ENCODE results near the gene GRK4.

Gene GRK4

GRCh38 chr4:2927016-2927695, 36.2 kb upstream of the GRK4 start:
- Mint-ChIP-seq H3K4me3 (no peak overlapping the region), H3K9me3 (no peaks in the 10 kb centered on the region), H3K27ac (peak overlapping the region in 1 of 2 donors; percentile 76), H3K27me3 (no peaks in the 10 kb centered on the region), H3K4me1 (peaks cover 38% of the 10 kb centered on the region)
- DNase-seq (no peak), ATAC-seq (no peak)

- Mint-ChIP-seq H3K4me3 (no peak overlapping the region), H3K27ac (no peak overlapping the region), H3K9me3 (no peaks in the 10 kb centered on the region), H3K4me1 (peaks cover 38% of the 10 kb centered on the region), H3K27me3 (no peaks in the 10 kb centered on the region)
- DNase-seq (no peak), ATAC-seq (no peak)
These were observed 35.7 kb upstream of the GRK4 start for GRCh38 chr4:2927696-2928075.

- ATAC-seq (no peak), DNase-seq (no peak)
- Mint-ChIP-seq H3K9me3 (no peaks in the 10 kb centered on the region), H3K27me3 (no peaks in the 10 kb centered on the region), H3K4me1 (peaks cover 38% of the 10 kb centered on the region), H3K4me3 (no peak overlapping the region), H3K27ac (peak overlapping the region in 1 of 2 donors; percentile 71)
These were observed 34.9 kb upstream of the GRK4 start for GRCh38 chr4:2928242-2929176.

GRCh38 chr4:2929469-2929868, 33.9 kb upstream of the GRK4 start:
- DNase-seq: no peak
- no peak for ATAC-seq
- peaks cover 35% of the 10 kb centered on the region for H3K4me1 Mint-ChIP-seq
- no peak overlapping the region for H3K4me3 Mint-ChIP-seq
- H3K27ac Mint-ChIP-seq: peak overlapping the region in 1 of 2 donors; percentile 48
- H3K27me3 Mint-ChIP-seq: no peaks in the 10 kb centered on the region
- no peaks in the 10 kb centered on the region for H3K9me3 Mint-ChIP-seq

- Mint-ChIP-seq H3K9me3 (no peaks in the 10 kb centered on the region), H3K27ac (no peak overlapping the region), H3K4me3 (peak overlapping the region in 1 of 2 donors; percentile 13), H3K27me3 (no peaks in the 10 kb centered on the region), H3K4me1 (peaks cover 35% of the 10 kb centered on the region)
- DNase-seq (no peak), ATAC-seq (no peak)
These were observed 33.1 kb upstream of the GRK4 start for GRCh38 chr4:2930135-2930757.

- no peak for ATAC-seq
- Mint-ChIP-seq H3K27ac (peak overlapping the region; percentile 59 to 72), H3K4me1 (peaks cover 42% of the 10 kb centered on the region), H3K4me3 (peak overlapping the region in 1 of 2 donors; percentile 93), H3K27me3 (no peaks in the 10 kb centered on the region), H3K9me3 (no peaks in the 10 kb centered on the region)
- no peak for DNase-seq
These were observed 32.4 kb upstream of the GRK4 start for GRCh38 chr4:2930758-2931511.

GRCh38 chr4:2931512-2932301, 31.7 kb upstream of the GRK4 start:
- H3K4me1 Mint-ChIP-seq: peaks cover 50% of the 10 kb centered on the region
- H3K4me3 Mint-ChIP-seq: peak overlapping the region; percentile 90 to 93
- H3K27me3 Mint-ChIP-seq: no peaks in the 10 kb centered on the region
- H3K9me3 Mint-ChIP-seq: no peaks in the 10 kb centered on the region
- peak overlapping the region; percentile 59 to 72 for H3K27ac Mint-ChIP-seq
- DNase-seq (peak; percentile 49 to 66), ATAC-seq (peak; percentile 43)

- no peaks in the 10 kb centered on the region for H3K27me3 Mint-ChIP-seq
- H3K4me3 Mint-ChIP-seq: peak overlapping the region; percentile 90 to 93
- ATAC-seq: no peak
- no peaks in the 10 kb centered on the region for H3K9me3 Mint-ChIP-seq
- peaks cover 57% of the 10 kb centered on the region for H3K4me1 Mint-ChIP-seq
- DNase-seq: no peak
- peak overlapping the region; percentile 59 for H3K27ac Mint-ChIP-seq
These were observed 30.9 kb upstream of the GRK4 start for GRCh38 chr4:2932321-2932950.

- Mint-ChIP-seq H3K27ac (peak overlapping the region; percentile 59), H3K9me3 (no peaks in the 10 kb centered on the region), H3K4me1 (peaks cover 63% of the 10 kb centered on the region), H3K27me3 (no peaks in the 10 kb centered on the region), H3K4me3 (peak overlapping the region; percentile 90 to 93)
- no peak for ATAC-seq
- peak in 1 of 2 donors; percentile 30 for DNase-seq
These were observed 30.3 kb upstream of the GRK4 start for GRCh38 chr4:2932951-2933565.

GRCh38 chr4:2933566-2934076, 29.8 kb upstream of the GRK4 start:
- ATAC-seq (no peak), DNase-seq (no peak)
- Mint-ChIP-seq H3K27me3 (no peaks in the 10 kb centered on the region), H3K4me1 (peaks cover 65% of the 10 kb centered on the region), H3K4me3 (peak overlapping the region; percentile 90 to 93), H3K9me3 (no peaks in the 10 kb centered on the region), H3K27ac (peak overlapping the region in 1 of 2 donors; percentile 71)

- H3K4me1 Mint-ChIP-seq: peaks cover 71% of the 10 kb centered on the region
- H3K27ac Mint-ChIP-seq: peak overlapping the region in 1 of 2 donors; percentile 97
- H3K27me3 Mint-ChIP-seq: no peaks in the 10 kb centered on the region
- DNase-seq: peak; percentile 42 to 45
- no peak for ATAC-seq
- no peaks in the 10 kb centered on the region for H3K9me3 Mint-ChIP-seq
- peak overlapping the region; percentile 90 to 93 for H3K4me3 Mint-ChIP-seq
These were observed 29.1 kb upstream of the GRK4 start for GRCh38 chr4:2934077-2934812.

- ATAC-seq (peak; percentile 63), DNase-seq (peak; percentile 93)
- Mint-ChIP-seq H3K4me3 (peak overlapping the region; percentile 89 to 91), H3K27me3 (no peaks in the 10 kb centered on the region), H3K4me1 (peaks cover 76% of the 10 kb centered on the region), H3K9me3 (no peaks in the 10 kb centered on the region), H3K27ac (peak overlapping the region; percentile 95 to 97)
These were observed 28.3 kb upstream of the GRK4 start for GRCh38 chr4:2934813-2935761.
